NCI-H82 (cell line): ENCODE results near the gene CCNDBP1.
"Not testable (repeated sequence)": the region's sequence is repeated elsewhere in the genome, so short reads cannot be mapped to it uniquely, and the experiment has no call there.

Experiments
- DNase-seq: peaks from one replicate; lab custom pipeline; 2025; lab: John Stamatoyannopoulos, UW

The CCNDBP1 gene, protein sequence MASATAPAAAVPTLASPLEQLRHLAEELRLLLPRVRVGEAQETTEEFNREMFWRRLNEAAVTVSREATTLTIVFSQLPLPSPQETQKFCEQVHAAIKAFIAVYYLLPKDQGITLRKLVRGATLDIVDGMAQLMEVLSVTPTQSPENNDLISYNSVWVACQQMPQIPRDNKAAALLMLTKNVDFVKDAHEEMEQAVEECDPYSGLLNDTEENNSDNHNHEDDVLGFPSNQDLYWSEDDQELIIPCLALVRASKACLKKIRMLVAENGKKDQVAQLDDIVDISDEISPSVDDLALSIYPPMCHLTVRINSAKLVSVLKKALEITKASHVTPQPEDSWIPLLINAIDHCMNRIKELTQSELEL

DNA sequence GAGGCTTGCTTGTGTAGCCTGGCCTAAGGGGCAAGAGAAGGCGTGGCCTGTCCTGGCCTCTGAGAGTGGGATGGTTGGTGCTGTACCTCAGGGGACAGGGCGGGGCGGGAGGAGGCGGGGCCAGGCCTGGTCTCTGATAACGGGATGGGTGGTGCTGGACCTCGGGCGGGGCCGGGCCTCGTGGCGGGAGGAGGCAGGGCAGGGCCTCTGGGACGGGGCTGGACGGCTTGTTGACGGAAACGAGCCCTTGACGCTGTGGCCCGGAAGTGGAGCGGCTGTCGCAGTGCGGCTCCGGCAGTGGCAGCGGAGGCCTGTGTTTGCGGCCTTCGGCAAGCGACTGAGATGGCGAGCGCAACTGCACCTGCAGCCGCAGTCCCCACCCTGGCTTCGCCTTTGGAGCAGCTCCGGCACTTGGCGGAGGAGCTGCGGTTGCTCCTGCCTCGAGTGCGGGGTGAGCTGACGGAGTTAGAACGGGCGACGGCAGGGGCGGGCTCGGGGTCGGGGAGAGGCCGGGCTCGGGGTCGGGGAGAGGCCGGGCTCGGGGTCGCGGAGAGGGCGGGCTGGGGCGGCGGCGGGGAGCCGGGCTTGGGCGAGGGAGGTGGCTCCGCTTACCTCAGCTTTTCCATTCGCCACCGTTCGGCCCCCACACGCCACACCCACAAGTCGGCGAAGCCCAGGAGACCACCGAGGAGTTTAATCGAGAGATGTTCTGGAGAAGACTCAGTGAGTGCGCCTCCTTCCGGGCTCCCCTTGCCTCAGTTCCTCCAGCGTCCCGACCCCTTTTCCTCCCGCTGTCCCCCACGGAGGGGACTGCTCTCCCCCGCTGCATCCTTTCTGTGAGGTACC, at the start of gene CCNDBP1:
Gene CCNDBP1 (plus strand): TSS at position 247 of the 846 bp plus-strand sequence. CDS start 96 bp downstream, at position 343.
- DNase-seq, result peak; percentile 97

- no peak for DNase-seq
Observed at GRCh38 chr15:43143203-43143941, 41.8 kb upstream of the CCNDBP1 start.

DNA sequence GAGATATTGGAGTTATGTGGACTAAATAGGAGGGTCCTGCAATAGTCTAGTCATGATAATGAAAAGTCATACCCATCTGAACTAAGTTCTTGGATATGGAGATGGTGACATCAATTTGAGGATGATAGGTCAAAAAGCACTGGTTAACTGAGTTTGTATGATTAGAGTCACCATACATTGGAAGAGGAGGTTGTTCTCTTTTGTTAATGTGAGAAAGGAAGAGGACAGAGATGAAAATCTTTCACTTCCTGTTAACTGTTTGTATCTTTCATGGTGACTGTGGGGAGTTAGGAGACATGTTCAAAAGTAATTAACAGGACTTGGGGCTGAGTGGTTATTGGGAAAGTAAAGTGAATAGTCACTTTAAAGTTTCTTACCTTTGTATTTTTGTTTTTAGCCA, 40.7 kb upstream of the CCNDBP1 start:
- no peak for DNase-seq

DNA sequence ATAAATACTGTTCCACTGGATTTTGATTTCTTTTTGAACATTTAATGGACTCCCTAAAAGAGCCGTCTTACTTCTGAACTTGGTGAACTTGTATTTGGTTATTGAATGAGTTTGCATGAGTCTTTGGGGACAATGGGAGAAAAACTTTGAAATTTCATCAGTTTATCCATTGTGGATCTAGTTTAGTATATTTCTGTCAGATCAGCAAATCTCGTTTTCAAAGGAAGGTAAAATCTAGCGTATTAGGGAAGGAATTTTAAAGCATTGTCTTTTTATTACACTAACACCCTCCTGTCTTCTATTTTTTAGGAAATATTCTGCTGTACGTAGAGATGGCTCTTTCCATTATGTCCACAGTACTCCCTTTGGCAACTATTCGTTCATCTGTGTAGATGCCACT, 39.0 kb upstream of the CCNDBP1 start:
- no peak for DNase-seq

- DNase-seq, result no peak
Observed at GRCh38 chr15:43150191-43150929, 34.8 kb upstream of the CCNDBP1 start.

GRCh38 chr15:43151688-43152087, 33.5 kb upstream of the CCNDBP1 start:
- no peak for DNase-seq

- no peak for DNase-seq
Observed at GRCh38 chr15:43153269-43153668, 31.9 kb upstream of the CCNDBP1 start.

GRCh38 chr15:43165801-43166325, 19.3 kb upstream of the CCNDBP1 start:
- no peak for DNase-seq

- not testable (repeated sequence) for DNase-seq
Observed at GRCh38 chr15:43167261-43167660, 17.9 kb upstream of the CCNDBP1 start.

GRCh38 chr15:43168192-43169107, 16.8 kb upstream of the CCNDBP1 start:
- no peak for DNase-seq

DNA sequence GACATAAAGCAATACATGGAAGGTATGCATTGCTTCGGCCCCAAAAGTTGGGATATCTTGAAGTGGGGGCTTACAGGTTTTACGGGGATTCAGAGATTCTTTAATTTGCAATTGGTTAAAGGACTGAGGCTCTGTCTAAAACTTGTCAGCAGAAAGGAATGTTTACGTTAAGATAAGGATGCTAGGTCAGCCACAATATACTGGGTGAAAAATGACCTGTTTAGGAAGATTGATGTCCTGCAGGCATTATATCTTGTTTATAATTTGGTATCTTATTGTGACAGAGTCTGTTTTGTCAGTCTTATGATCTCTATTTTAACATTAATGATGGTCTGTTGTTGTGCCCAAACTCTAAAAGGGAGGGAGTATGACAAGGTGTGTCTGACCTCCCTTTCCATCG, 15.3 kb upstream of the CCNDBP1 start:
- DNase-seq, result no peak

DNA sequence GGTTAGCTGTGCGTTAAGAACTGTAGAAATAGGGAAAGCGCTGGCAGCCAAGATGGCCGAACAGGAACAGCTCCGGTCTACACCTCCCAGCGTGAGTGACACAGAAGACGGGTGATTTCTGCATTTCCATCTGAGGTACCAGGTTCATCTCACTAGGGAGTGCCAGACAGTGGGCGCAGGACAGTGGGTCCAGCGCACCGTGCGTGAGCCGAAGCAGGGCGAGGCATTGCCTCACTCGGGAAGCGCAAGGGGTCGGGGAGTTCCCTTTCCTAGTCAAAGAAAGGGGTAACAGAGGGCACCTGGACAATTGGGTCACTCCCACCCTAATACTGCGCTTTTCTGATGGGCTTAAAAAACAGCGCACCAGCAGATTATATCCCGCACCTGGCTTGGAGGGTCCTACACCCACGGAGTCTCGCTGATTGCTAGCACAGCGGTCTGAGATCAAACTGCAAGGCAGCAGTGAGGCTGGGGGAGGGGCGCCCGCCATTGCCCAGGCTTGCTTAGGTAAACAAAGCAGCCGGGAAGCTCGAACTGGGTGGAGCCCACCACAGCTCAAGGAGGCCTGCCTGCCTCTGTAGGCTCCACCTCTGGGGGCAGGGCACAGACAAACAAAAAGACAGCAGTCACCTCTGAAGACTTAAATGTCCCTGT, 9.4 kb upstream of the CCNDBP1 start:
- not testable (repeated sequence) for DNase-seq

GRCh38 chr15:43177147-43177546, 8.1 kb upstream of the CCNDBP1 start:
- DNase-seq, result not testable (repeated sequence)

GRCh38 chr15:43183270-43183669, 1.9 kb upstream of the CCNDBP1 start:
- DNase-seq, result no peak

DNA sequence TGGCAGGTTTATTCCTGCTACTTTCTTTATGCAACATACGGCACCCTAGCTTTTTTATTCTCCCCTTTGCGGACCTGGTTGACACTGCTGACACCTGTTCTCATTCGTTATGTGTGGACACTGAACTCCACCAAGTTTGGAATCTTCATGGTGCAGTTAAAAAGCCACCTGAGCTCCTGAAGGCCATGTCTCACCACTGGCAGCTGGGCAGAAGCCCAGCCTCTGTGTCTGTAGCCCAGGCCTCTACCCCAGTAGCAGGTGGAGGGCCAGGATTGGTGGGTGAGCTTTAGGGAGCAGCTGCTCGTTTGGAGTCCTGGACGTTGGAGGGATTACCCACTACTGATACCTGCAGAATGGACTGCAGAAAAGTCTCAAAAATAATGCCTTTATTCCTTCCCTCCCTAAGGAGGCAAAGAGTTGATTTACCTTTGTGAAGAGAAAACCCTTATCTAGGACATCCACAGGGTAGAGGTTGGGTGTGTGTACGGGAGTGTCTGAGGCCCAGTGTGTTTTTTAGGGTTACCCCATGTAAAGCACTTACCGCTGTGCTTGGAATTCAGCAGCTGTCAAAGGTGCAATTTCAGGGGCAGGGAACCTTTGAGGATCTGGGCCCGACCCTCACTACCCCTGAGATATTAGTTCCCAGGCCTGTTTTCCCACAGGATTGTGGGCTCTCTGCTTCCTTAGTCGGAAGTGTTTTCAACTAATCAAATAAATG, 637 bp upstream of the CCNDBP1 start:
- no peak for DNase-seq

- no peak for DNase-seq
Observed at GRCh38 chr15:43186003-43186353, 775 bp downstream of the CCNDBP1 start.

DNA sequence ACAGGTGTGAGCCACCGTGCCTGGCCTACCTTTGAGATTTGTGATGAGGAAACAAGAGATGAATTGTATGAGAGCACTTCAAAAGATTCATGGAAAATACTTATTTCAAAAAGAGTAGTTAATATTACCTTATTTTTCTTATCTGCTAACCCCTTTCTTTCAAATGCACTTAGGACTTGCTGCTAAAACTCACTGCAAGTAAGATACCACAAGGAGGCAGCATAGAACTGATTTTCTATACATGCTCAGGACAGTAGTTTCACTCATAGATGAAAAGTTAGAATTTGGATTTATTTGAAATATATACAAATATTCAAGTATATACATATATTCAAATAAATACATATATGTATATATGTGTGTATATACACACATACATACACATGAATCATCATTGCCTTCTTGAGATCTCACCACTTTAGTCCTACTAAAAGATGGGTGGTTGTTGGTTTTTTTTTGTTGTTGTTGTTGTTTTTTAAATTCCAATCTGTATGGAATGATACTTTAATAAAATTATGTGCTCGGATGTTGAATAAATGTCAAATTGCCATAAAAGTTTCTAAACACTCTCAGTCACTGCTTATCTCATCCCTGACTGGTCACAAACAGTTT, 2.4 kb downstream of the CCNDBP1 start:
- peak; percentile 53 for DNase-seq

- no peak for DNase-seq
Observed at GRCh38 chr15:43189296-43189695, 4.1 kb downstream of the CCNDBP1 start.

- DNase-seq, result no peak
Observed at GRCh38 chr15:43190178-43190577, 5.0 kb downstream of the CCNDBP1 start.
